HG03457 (cell line): ENCODE measurements around the gene EIF5A2.

ENCODE experiments used
- ATAC-seq: cut with Tn5 transposase; IDR thresholded peaks from one replicate; pipeline ENCODE4 v1.9.1; 2021; ENCODE audit warnings: moderate number of reproducible peaks; ENCODE audit not compliant: unreplicated experiment

Gene EIF5A2

DNA sequence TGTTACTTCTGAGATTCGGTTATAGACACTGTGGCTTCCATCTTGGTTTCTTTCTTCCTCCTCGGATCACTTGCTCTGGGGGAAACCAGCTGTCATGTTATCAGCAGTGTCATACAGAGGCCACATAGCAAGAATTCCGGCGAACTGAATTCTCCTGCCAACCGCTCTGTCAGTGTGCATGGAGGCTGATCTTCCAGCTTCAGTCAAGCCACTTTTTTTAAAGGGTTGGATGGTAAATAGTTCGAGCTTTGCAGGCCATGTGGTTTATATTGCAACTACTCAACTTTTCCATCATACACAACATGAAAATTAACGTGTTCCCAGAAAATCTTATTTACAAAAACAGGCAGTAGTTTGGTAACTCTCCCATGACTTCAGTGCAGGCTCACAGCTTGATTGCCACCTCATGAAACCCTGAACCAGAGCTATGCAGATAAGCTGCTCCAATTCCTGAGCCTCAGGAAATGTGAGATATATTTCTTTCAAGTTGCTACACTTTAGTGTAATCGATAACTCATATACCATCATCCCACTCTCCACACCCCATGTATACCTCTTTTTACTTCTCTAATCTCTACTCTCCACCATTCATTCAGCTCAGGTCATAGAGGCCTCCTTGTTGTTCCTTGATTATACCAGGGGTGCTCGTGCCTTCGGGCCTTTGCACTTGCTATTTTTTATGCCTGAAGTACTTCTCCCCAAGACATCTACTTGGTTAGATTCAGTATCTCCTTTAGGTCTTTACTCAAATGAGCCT is 45.6 kb downstream of the EIF5A2 start:
- no peak for ATAC-seq

DNA sequence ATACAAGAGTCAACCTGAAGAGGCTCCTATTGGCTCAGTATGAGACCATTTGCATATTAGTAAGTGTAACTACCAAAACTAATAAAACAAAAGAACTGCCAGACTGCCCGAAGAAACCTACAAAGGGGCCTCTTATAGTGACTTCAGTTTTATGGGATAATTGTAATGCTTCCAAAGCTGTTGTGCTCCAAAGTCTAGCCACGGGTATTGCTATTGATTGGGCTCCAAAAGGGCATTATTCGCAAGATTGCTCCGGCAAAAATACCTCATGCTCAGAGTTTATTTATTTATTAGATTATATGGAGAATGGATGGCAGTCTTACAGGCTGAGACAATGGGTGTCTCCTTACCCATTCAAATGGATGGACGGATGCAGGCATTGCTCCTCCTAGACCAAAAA is 49.8 kb downstream of the EIF5A2 start:
- ATAC-seq, result no peak

DNA sequence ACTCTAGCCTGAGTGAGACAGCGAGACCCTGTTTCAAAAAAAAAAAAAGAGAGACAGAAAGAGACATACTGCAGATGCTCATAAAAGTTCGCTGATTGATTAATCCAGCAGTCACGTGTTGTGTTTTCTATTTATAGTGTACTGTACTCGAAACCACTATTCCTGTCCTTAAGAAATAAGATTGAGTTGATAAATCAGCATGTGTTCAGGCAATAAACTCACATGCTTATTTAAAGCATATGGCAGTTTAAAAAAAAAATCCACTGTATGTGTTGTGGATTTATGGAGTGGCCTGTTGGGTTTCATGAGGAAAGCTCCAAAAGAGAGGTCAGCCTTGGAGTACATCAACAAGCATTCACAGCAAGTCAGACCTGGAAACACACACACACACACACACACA is 56.1 kb downstream of the EIF5A2 start:
- ATAC-seq, result no peak

DNA sequence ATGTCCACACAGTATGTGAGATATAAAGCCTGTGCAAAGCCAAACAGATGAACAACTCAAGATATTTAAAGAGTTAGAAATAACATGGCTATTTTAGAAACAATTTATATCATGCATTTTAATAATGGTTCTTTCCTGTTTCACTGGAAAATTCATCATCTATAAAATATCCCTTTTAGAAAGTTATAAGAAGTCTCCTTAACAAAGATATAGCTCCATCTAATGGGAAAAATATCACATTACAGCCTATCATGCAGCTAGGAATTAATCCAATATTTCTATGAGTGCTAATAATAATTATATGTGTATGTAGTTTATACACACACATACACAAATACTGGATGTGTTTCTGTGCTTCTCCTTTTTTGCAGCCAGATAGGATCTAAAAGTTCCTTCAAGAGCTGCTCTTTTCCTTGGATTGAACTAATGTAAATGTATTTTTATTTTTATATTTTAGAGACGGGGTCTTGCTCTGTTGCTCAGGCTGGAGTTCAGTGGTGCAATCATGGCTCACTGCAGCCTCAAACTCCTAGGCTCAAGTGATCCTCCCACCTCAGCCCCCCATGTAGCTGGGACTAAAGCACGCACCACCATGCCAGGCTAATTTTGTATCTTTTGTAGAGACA is 60.0 kb downstream of the EIF5A2 start:
- ATAC-seq, result no peak

DNA sequence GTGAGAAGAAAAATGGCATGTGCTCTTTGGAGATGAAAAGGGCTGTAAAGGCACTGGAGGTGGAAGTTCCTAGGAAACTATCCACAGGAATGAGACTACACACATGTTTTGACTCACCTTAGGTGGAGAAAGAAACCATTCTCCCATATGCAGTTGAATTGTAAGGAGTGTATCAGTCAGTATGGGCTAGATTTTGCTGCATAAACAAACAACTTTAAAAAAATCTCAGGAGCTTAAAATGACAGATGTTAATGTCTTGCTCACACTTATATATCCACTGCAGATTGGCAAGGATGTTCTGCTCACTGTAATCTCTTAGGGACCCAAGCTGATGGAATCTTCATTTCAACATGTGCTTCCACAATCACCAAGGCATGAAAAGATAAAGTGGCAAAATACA is 64.1 kb downstream of the EIF5A2 start:
- no peak for ATAC-seq

DNA sequence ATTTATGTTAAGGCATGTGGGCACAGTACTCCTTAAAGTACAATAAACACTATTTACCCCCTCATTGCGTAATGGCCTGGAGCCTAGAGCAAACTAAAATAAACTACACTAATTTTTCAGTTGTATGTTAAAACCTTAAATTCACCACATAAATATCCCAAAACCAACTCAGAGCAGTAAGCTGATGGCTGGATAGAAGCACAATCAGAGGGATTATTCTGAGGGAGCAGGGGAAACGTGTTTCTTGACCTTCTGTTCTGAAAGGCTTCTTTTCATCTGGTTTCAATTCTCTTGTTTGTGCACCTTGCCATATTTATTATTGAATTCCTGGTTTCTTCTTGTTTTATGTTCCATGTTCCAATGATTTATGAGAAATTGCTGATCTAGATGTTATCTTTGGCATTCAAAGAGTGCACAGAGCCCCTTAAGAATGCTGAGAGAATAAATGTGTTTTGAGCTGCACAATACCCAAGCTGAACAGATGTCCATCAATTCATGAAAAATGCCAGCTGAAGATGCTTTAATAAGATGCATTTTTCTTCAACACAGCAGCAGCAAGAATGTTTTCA is 68.1 kb downstream of the EIF5A2 start:
- no peak for ATAC-seq

DNA sequence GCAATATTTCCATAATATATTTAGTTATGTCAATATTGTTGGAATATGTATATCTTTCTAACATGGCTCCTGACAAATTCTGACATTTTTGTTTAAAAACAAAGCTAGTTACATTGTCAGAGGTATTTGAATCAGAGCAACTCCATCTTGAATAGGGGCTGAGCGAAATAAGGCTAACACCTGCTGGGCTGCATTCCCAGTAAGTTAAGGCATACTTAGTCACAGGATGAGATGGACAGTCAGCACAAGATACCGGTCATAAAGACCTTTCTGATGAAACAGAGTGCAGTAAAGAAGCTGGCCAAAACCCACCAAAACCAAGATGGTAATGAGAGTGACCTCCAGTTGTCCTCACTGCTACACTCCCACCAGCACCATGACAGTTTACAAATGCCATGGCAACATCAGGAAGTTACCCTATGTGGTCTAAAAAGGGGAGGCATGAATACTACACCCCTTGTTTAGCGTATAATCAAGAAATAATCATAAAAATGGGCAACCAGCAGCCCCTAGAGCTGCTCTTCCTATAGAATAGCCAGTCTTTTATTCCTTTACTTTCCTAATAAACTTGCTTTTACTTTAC is 68.8 kb downstream of the EIF5A2 start:
- no peak for ATAC-seq
